ENCODE results near the gene TMEM212. TPM values are rescaled to one million over a fixed set of nuclear protein-coding genes. Genes with fewer than 3 reads are reported as not detected.
"Not testable (repeated sequence)": the region's sequence is repeated elsewhere in the genome, so short reads cannot be mapped to it uniquely, and the experiment has no call there.

Gene TMEM212
- total and polyA plus RNA-seq, 2 donors = not detected

GRCh38 chr3:171901615-171902312, 58.6 kb downstream of the TMEM212 start:
- DNase-seq (ENCODE audit: low read depth in 6 of 9, low spot score in 9 of 9) = no peak
- Histone ChIP-seq H3K27me3 (ENCODE audit: control insufficient read depth in 2 of 2, insufficient read depth in 1 of 2, low read length in 1 of 2) (no peaks in the 10 kb centered on the region), H3K36me3 (ENCODE audit: control insufficient read depth in 2 of 2, insufficient read depth in 2 of 2, low read length in 1 of 2) (no peaks in the 10 kb centered on the region), H3K27ac (ENCODE audit: low read depth in 1 of 2, low read length in 1 of 2) (no peak overlapping the region), H3K4me3 (ENCODE audit: low read length in 2 of 2) (no peak overlapping the region), H3K9me3 (ENCODE audit: control insufficient read depth in 2 of 2, insufficient read depth in 1 of 2, low read length in 1 of 2) (no peaks in the 10 kb centered on the region), H3K4me1 (ENCODE audit: control insufficient read depth in 2 of 2, insufficient read depth in 2 of 2, low read length in 2 of 2) (no peaks in the 10 kb centered on the region)
- 93% methylated on average over 7 of the region's 7 CpGs for WGBS

DNA sequence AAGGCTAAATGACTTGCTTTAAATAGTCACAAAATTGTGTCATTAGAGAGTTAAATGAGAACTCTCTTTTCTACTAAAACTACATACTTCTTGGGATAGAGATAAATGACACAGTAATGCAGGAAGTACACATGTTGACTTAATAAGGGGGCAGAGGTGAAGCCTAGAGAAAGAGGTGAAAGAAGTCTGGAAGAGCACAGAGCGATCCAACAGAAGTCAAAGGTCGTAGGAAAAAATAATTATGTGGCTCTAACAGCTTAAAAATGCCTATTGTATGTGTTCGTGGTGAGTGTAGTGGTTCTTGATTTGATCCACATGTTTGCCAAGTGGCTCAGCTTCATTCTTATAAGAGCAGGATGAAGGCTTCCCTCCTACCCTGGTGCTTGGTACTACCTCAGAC, 61.7 kb downstream of the TMEM212 start:
- Histone ChIP-seq H3K36me3 (ENCODE audit: control insufficient read depth in 2 of 2, insufficient read depth in 2 of 2, low read length in 1 of 2) (no peaks in the 10 kb centered on the region), H3K4me1 (ENCODE audit: control insufficient read depth in 2 of 2, insufficient read depth in 2 of 2, low read length in 2 of 2) (no peaks in the 10 kb centered on the region), H3K9me3 (ENCODE audit: control insufficient read depth in 2 of 2, insufficient read depth in 1 of 2, low read length in 1 of 2) (peaks cover 0 to 5% of the 10 kb centered on the region in 2 donors), H3K27ac (ENCODE audit: low read depth in 1 of 2, low read length in 1 of 2) (no peak overlapping the region), H3K27me3 (ENCODE audit: control insufficient read depth in 2 of 2, insufficient read depth in 1 of 2, low read length in 1 of 2) (no peaks in the 10 kb centered on the region), H3K4me3 (ENCODE audit: low read length in 2 of 2) (no peak overlapping the region)
- no peak for DNase-seq (ENCODE audit: low read depth in 6 of 9, low spot score in 9 of 9)
- WGBS = 97% methylated on average over 3 of the region's 3 CpGs

- not testable (repeated sequence) for DNase-seq (ENCODE audit: low read depth in 6 of 9, low spot score in 9 of 9); H3K4me3 ChIP-seq (ENCODE audit: low read length in 2 of 2)
- WGBS = 97% methylated on average over 6 of the region's 6 CpGs
These were observed 63.4 kb downstream of the TMEM212 start for GRCh38 chr3:171906503-171906902.

GRCh38 chr3:171906951-171907676, 64.0 kb downstream of the TMEM212 start:
- Histone ChIP-seq H3K4me3 (ENCODE audit: low read length in 2 of 2) (no peak overlapping the region), H3K27me3 (ENCODE audit: control insufficient read depth in 2 of 2, insufficient read depth in 1 of 2, low read length in 1 of 2) (no peaks in the 10 kb centered on the region), H3K27ac (ENCODE audit: low read depth in 1 of 2, low read length in 1 of 2) (no peak overlapping the region), H3K9me3 (ENCODE audit: control insufficient read depth in 2 of 2, insufficient read depth in 1 of 2, low read length in 1 of 2) (peaks cover 0 to 5% of the 10 kb centered on the region in 2 donors), H3K36me3 (ENCODE audit: control insufficient read depth in 2 of 2, insufficient read depth in 2 of 2, low read length in 1 of 2) (no peaks in the 10 kb centered on the region), H3K4me1 (ENCODE audit: control insufficient read depth in 2 of 2, insufficient read depth in 2 of 2, low read length in 2 of 2) (no peaks in the 10 kb centered on the region)
- no peak for DNase-seq (ENCODE audit: low read depth in 6 of 9, low spot score in 9 of 9)
- 97% methylated on average over 33 of the region's 33 CpGs for WGBS

More at GRCh38 chr3:171906503-171906902, 63.4 kb downstream of the TMEM212 start:
- H3K4me1 ChIP-seq (ENCODE audit: control insufficient read depth in 2 of 2, insufficient read depth in 2 of 2, low read length in 2 of 2); H3K9me3 ChIP-seq (ENCODE audit: control insufficient read depth in 2 of 2, insufficient read depth in 1 of 2, low read length in 1 of 2); H3K27me3 ChIP-seq (ENCODE audit: control insufficient read depth in 2 of 2, insufficient read depth in 1 of 2, low read length in 1 of 2); H3K27ac ChIP-seq (ENCODE audit: low read depth in 1 of 2, low read length in 1 of 2); H3K36me3 ChIP-seq (ENCODE audit: control insufficient read depth in 2 of 2, insufficient read depth in 2 of 2, low read length in 1 of 2): not testable (repeated sequence)

DNA sequence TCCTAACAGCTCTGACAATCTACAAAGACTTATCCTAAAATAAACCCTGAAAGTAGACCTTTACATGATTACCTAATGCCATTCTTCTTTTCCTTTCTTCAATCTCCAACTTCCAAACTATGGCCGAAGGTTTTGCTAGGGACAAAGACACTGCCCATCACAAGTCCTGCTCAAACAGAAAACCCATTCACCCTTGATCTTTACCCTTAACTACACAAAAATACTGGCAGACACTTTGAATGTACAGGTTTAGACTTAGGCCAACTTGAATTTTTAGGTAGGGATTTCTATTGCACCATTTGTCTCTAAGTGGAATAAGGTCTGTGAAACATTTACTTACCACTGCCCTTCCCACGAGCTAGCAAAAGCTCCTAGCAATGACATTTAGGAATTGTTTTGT, 64.6 kb downstream of the TMEM212 start:
- Histone ChIP-seq H3K27ac (ENCODE audit: low read depth in 1 of 2, low read length in 1 of 2) (no peak overlapping the region), H3K4me1 (ENCODE audit: control insufficient read depth in 2 of 2, insufficient read depth in 2 of 2, low read length in 2 of 2) (no peaks in the 10 kb centered on the region), H3K9me3 (ENCODE audit: control insufficient read depth in 2 of 2, insufficient read depth in 1 of 2, low read length in 1 of 2) (peaks cover 0 to 8% of the 10 kb centered on the region in 2 donors), H3K36me3 (ENCODE audit: control insufficient read depth in 2 of 2, insufficient read depth in 2 of 2, low read length in 1 of 2) (no peaks in the 10 kb centered on the region), H3K4me3 (ENCODE audit: low read length in 2 of 2) (no peak overlapping the region), H3K27me3 (ENCODE audit: control insufficient read depth in 2 of 2, insufficient read depth in 1 of 2, low read length in 1 of 2) (no peaks in the 10 kb centered on the region)
- 97% methylated on average over 2 of the region's 2 CpGs for WGBS
- no peak for DNase-seq (ENCODE audit: low read depth in 6 of 9, low spot score in 9 of 9)

DNA sequence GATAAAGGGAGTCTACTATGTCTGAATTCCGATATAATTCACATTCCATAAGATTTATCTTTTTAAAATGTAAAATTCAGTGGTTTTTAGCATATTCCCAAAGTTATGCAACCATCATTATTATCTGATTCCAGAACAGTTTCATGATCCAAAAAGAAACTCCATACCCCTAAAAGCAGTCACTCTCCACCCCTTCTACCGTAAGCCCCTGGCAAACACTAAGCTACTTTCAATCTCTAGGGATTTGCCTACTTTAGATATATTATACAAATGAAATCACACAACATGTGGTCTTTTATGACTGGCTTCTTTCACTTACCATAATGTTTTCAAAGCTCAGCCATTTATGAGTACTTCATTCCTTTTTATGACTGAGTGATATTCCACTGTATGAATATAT, 65.6 kb downstream of the TMEM212 start:
- 89% methylated on average over 2 of the region's 2 CpGs for WGBS
- Histone ChIP-seq H3K27me3 (ENCODE audit: control insufficient read depth in 2 of 2, insufficient read depth in 1 of 2, low read length in 1 of 2) (no peaks in the 10 kb centered on the region), H3K36me3 (ENCODE audit: control insufficient read depth in 2 of 2, insufficient read depth in 2 of 2, low read length in 1 of 2) (no peaks in the 10 kb centered on the region), H3K27ac (ENCODE audit: low read depth in 1 of 2, low read length in 1 of 2) (no peak overlapping the region), H3K9me3 (ENCODE audit: control insufficient read depth in 2 of 2, insufficient read depth in 1 of 2, low read length in 1 of 2) (peaks cover 0 to 8% of the 10 kb centered on the region in 2 donors), H3K4me1 (ENCODE audit: control insufficient read depth in 2 of 2, insufficient read depth in 2 of 2, low read length in 2 of 2) (no peaks in the 10 kb centered on the region), H3K4me3 (ENCODE audit: low read length in 2 of 2) (no peak overlapping the region)
- DNase-seq (ENCODE audit: low read depth in 6 of 9, low spot score in 9 of 9) = no peak

Other genes with a start within 250 kb of the TMEM212 start
- 6.4 TPM for gene PLD1, start 32.9 kb upstream of the TMEM212 start, total RNA-seq
- 5.0 TPM for gene PLD1, start 32.9 kb upstream of the TMEM212 start, polyA plus RNA-seq
- gene FNDC3B, start 196.2 kb downstream of the TMEM212 start, total RNA-seq = 11.9 TPM
- gene FNDC3B, start 196.2 kb downstream of the TMEM212 start, polyA plus RNA-seq = 11.0 TPM